Activated naive CD4-positive, alpha-beta T cell treated with anti-CD3 and anti-CD28 coated beads, Interleukin-2, amount 10 ng/mL, durations not matched to agents 7 days and 5 days (primary cell): ENCODE data around the gene UCP2.
"Not testable (repeated sequence)": the region's sequence is repeated elsewhere in the genome, so short reads cannot be mapped to it uniquely, and the experiment has no call there.

Source experiments
- CTCF ChIA-PET: fragments of 350-600 bp; sonication (Branson Sonifier 250); formaldehyde crosslinking; loops from one replicate; lab custom pipeline; 2021; ENCODE audit warnings: antibody characterized with exemption; lab: Charles Lee
- DNase-seq: peaks from one replicate; pipeline ENCODE4 v3.0.0-alpha.2; 2020
- H3K27ac Mint-ChIP-seq: one replicate; pipeline ENCODE4 v1.8.0; 2021; ENCODE audit warnings: mild to moderate bottlenecking, moderate library complexity, mixed read lengths
- H3K27me3 Mint-ChIP-seq: one replicate; pipeline ENCODE4 v1.8.0; 2021; ENCODE audit warnings: mild to moderate bottlenecking, mixed read lengths
- H3K36me3 Mint-ChIP-seq: one replicate; pipeline ENCODE4 v1.8.0; 2021; ENCODE audit warnings: mixed read lengths
- H3K4me1 Mint-ChIP-seq: one replicate; pipeline ENCODE4 v1.8.0; 2021; ENCODE audit warnings: mixed read lengths
- H3K4me3 Mint-ChIP-seq: one replicate; pipeline ENCODE4 v1.8.0; 2021; ENCODE audit warnings: mild to moderate bottlenecking, moderate library complexity, mixed read lengths
- H3K9me3 Mint-ChIP-seq: one replicate; pipeline ENCODE4 v1.8.0; 2021; ENCODE audit warnings: mixed read lengths

The UCP2 gene

GRCh38 chr11:73995247-73995646, 12.6 kb upstream of the UCP2 start:
- Mint-ChIP-seq H3K27ac (peak overlapping the region; percentile 93), H3K4me1 (peaks cover 58% of the 10 kb centered on the region), H3K4me3 (peak overlapping the region; percentile 53), H3K36me3 (peaks cover 3% of the 10 kb centered on the region), H3K27me3 (peaks cover 3% of the 10 kb centered on the region), H3K9me3 (no peaks in the 10 kb centered on the region)
- DNase-seq = no peak
- CTCF ChIA-PET = interaction anchor here (0.9 to 2.0 kb wide), 6 partner anchors 10 to 37 kb away, joined by 3 to 5 read pairs (median 4); partner anchors contain the start of gene UCP2

DNA sequence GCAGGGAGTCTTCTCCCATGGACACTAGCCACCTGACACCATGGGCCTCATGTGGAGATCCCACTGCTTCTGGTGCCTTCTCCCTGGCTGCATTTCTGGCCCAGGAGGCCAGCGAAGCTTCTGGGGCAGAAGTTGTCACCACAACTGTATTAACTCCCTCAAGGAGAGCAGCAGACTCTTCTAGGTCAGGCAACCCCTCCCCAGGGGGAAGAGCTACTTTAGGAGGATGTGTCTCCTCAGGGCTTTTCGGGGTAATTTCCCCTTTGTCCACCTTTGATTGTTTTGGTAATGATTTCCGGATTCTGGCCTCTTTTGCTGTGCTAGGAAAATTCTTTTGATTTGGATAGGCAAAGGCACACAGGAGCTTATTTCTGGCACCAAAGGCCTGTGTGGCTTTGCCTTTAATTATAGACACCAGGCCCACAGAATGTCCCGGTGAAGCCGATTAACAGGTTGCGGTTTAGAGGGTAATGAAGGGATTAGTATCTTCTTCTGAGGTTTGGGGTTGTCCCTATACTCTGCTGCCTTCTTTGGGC, 8.9 kb upstream of the UCP2 start:
- no peaks in the 10 kb centered on the region for H3K36me3 Mint-ChIP-seq
- H3K9me3 Mint-ChIP-seq = no peaks in the 10 kb centered on the region
- CTCF ChIA-PET = interaction anchor here (0.6 kb wide), 1 partner anchor 158 kb away, joined by 5 read pairs; no protein-coding TSS in a partner anchor
- peaks cover 3% of the 10 kb centered on the region for H3K27me3 Mint-ChIP-seq
- no peak overlapping the region for H3K4me3 Mint-ChIP-seq
- H3K27ac Mint-ChIP-seq = no peak overlapping the region
- peaks cover 35% of the 10 kb centered on the region for H3K4me1 Mint-ChIP-seq
- no peak for DNase-seq

DNA sequence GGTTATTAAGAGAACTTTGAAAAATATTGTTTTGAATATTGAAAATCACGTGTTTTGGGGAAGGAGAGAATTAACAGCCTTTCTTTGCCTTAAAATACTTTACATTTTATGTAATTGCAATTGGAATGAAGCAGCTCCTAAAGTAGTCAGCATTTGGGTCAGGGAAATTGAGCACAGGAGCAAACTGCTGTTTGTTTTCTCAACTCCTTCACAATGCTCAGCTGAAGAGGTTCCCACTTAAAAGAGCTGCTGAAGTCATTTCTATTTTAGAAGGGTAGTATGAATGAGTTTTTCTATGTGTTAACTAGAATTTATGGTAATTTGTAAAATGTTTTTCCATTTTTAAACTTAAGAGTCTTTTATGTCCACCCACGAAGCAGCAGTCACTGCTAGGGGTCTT, 8.1 kb upstream of the UCP2 start:
- H3K9me3 Mint-ChIP-seq = no peaks in the 10 kb centered on the region
- peaks cover 3% of the 10 kb centered on the region for H3K27me3 Mint-ChIP-seq
- no peak overlapping the region for H3K4me3 Mint-ChIP-seq
- CTCF ChIA-PET = no interaction called here
- no peak for DNase-seq
- no peaks in the 10 kb centered on the region for H3K36me3 Mint-ChIP-seq
- peaks cover 29% of the 10 kb centered on the region for H3K4me1 Mint-ChIP-seq
- H3K27ac Mint-ChIP-seq = no peak overlapping the region

DNA sequence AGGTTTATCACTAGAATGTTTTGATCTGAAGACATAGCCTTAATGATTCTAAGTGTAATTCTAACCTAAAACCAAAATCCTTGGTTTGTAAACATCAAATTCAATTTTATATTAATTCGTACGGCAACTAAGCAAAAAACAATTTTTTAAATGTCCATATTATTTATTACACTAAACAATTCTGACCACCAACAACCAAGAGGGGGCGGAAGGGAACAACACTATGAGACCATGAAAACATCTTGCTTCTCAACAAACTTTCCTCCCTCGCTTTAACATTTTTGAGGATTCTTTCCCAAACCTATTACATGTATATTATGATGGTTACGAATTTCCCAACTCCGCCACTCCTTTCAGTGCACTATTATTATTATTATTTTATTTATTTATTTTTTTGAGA, 6.5 kb upstream of the UCP2 start:
- no peaks in the 10 kb centered on the region for H3K9me3 Mint-ChIP-seq
- peaks cover 24% of the 10 kb centered on the region for H3K4me1 Mint-ChIP-seq
- no peak overlapping the region for H3K4me3 Mint-ChIP-seq
- no peaks in the 10 kb centered on the region for H3K36me3 Mint-ChIP-seq
- DNase-seq = no peak
- CTCF ChIA-PET = no interaction called here
- H3K27me3 Mint-ChIP-seq = peaks cover 3% of the 10 kb centered on the region
- H3K27ac Mint-ChIP-seq = no peak overlapping the region

GRCh38 chr11:73988227-73988626, 5.6 kb upstream of the UCP2 start:
- CTCF ChIA-PET = no interaction called here
- Mint-ChIP-seq H3K4me1 (peaks cover 32% of the 10 kb centered on the region), H3K4me3 (no peak overlapping the region)

GRCh38 chr11:73985661-73986060, 3.0 kb upstream of the UCP2 start:
- Mint-ChIP-seq H3K36me3 (peaks cover 23% of the 10 kb centered on the region), H3K27ac (peak overlapping the region; percentile 1), H3K4me1 (peaks cover 25% of the 10 kb centered on the region)
- H3K9me3 Mint-ChIP-seq, H3K27me3 Mint-ChIP-seq, H3K4me3 Mint-ChIP-seq, DNase-seq: not testable (repeated sequence)
- CTCF ChIA-PET = interaction anchor here (1.1 kb wide), 1 partner anchor 19 kb away, joined by 3 read pairs; no protein-coding TSS in a partner anchor

More at GRCh38 chr11:73988227-73988626, 5.6 kb upstream of the UCP2 start:
- Mint-ChIP-seq H3K27me3 (peaks cover 3% of the 10 kb centered on the region), H3K9me3 (no peaks in the 10 kb centered on the region), H3K36me3 (peaks cover 2% of the 10 kb centered on the region), H3K27ac (no peak overlapping the region)
- no peak for DNase-seq

- peak; percentile 43 for DNase-seq
- Mint-ChIP-seq H3K36me3 (peaks cover 38% of the 10 kb centered on the region), H3K27ac (peak overlapping the region; percentile 97), H3K9me3 (no peaks in the 10 kb centered on the region), H3K27me3 (no peaks in the 10 kb centered on the region), H3K4me1 (peaks cover 38% of the 10 kb centered on the region), H3K4me3 (peak overlapping the region; percentile 93)
- CTCF ChIA-PET = interaction anchor here (0.8 to 1.4 kb wide), 2 partner anchors 20 to 21 kb away, joined by 3 read pairs; no protein-coding TSS in a partner anchor
Measured at GRCh38 chr11:73983741-73984538, 1.3 kb upstream of the UCP2 start.

DNA sequence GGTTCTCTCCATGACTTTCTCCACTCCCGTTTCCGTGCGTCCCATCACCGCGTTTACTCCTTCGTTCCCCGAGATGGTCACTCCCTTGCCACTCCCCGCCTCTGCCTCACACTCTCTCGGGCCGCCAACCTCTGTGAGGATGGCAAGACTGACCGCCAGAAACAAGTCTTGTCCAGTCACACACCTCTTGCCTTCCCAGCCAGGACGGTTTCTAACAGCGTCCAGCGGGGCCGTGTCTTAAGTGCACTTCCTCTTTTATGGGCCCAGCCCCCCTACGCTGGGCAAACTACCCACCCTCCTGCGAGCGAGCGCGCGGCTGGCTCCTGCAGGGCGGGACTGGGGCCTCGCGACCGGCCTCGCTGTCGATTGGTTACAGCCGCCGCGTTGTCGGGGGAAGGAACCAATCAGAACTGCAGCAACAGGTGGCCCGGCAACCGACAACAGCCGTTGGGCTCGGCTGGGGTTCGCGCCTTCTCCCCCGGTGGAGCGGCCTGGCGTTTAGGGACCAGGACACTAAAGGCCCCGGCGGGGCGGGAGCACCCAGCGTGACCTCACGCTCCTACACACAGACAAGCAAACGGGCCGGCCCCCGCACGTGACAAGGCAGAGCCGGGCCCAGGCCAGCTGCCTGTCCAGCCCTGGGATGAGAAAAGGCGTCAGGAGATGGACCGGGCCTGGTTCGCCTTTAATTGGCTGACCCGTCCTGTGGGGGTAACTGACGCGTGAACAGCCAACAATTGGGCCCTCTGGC, 522 bp upstream of the UCP2 start:
- peaks cover 46% of the 10 kb centered on the region for H3K4me1 Mint-ChIP-seq
- H3K36me3 Mint-ChIP-seq = peaks cover 46% of the 10 kb centered on the region
- peak overlapping the region; percentile 97 for H3K27ac Mint-ChIP-seq

DNA sequence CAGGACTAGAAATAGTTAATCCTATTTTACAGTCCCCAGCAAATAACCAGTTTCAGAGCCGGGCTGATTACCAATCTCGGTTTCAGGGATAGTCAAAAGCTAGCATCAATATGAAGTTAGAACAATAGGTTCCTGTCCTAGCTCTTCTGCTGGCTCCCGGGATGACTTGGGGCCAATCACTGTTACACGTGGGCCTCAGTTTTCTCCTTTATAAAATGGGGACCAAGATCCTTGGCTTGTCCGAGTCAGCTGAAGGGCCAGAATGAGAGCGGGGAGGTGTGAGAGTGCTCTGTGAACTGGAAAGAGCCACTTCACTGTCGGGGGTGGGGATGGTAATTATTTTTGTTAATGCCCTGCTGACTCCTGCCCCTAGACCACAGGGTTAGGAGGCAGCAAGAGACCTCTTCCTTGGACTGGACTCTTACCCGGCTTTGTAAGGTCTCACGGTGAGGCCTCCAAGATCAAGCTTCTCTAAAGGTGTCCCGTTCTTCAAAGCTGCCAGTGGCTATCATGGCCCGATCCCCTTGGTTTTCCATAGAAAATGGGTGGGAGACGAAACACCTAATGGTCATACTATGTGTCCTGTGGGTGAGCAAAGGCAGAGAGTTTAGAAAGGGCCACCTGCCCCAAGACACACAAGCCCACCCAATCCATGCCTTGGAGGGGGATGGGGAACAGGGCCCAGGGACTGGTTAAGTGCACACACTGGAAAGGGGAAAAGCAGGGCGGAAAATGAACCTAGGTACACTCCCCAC, 1.4 kb downstream of the UCP2 start:
- Mint-ChIP-seq H3K27me3 (no peaks in the 10 kb centered on the region), H3K9me3 (no peaks in the 10 kb centered on the region), H3K36me3 (peaks cover 64% of the 10 kb centered on the region), H3K4me3 (peak overlapping the region; percentile 93), H3K4me1 (peaks cover 64% of the 10 kb centered on the region), H3K27ac (peak overlapping the region; percentile 97)
- no peak for DNase-seq
- CTCF ChIA-PET = interaction anchor here (0.7 to 2.8 kb wide), 8 partner anchors 14 to 189 kb away, joined by 3 to 15 read pairs (median 4); partner anchors contain the start of genes C2CD3 and PPME1

More for the DNA sequence above, 522 bp upstream of the UCP2 start:
- Mint-ChIP-seq H3K4me3 (peak overlapping the region; percentile 93), H3K27me3 (no peaks in the 10 kb centered on the region), H3K9me3 (no peaks in the 10 kb centered on the region)
- CTCF ChIA-PET = interaction anchor here (0.8 to 1.6 kb wide), 6 partner anchors 10 to 22 kb away, joined by 3 to 5 read pairs (median 3); no protein-coding TSS in a partner anchor
- peak; percentile 97 for DNase-seq

- Mint-ChIP-seq H3K27ac (peak overlapping the region; percentile 97), H3K27me3 (no peaks in the 10 kb centered on the region), H3K4me3 (peak overlapping the region; percentile 93), H3K36me3 (peaks cover 73% of the 10 kb centered on the region), H3K4me1 (peaks cover 68% of the 10 kb centered on the region), H3K9me3 (no peaks in the 10 kb centered on the region)
- CTCF ChIA-PET = interaction anchor here (0.7 to 2.8 kb wide), 9 partner anchors 10 to 190 kb away, joined by 3 to 15 read pairs (median 5); partner anchors contain the start of genes C2CD3 and PPME1
- peak; percentile 94 for DNase-seq
Measured at GRCh38 chr11:73980001-73980961, 2.4 kb downstream of the UCP2 start.

DNA sequence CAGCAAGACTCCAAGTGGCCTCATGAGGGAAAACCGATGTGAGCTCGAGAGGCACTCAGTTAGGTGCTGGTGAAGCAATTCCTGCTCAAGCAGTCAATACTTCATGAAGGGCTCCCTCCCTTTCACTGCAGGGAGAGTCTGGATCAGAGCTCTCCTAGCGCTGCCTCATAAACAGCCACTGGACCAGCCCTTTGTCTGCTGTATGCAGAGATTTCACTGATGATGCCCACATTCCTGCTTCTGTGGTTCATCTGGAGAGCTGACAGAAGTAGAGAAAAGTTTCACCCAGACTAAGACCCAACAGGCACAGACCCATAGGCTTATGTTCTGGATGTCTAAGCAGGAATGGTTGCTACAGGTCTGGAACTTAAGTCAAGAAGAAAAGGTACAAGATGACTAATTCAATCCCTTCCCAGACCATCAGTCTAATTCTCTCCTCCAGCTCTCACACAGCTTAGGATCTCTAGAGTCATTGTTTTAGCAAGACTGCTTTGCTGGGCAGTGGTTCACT, 4.0 kb downstream of the UCP2 start:
- peaks cover 73% of the 10 kb centered on the region for H3K4me1 Mint-ChIP-seq
- peak overlapping the region; percentile 97 for H3K27ac Mint-ChIP-seq
- DNase-seq = no peak
- no peaks in the 10 kb centered on the region for H3K9me3 Mint-ChIP-seq
- no peaks in the 10 kb centered on the region for H3K27me3 Mint-ChIP-seq
- CTCF ChIA-PET = interaction anchor here (2.8 kb wide), 1 partner anchor 192 kb away, joined by 13 read pairs; the partner anchor contains the start of genes C2CD3 and PPME1
- H3K36me3 Mint-ChIP-seq = peaks cover 88% of the 10 kb centered on the region
- peak overlapping the region; percentile 93 for H3K4me3 Mint-ChIP-seq

GRCh38 chr11:73977856-73978519, 4.7 kb downstream of the UCP2 start:
- Mint-ChIP-seq H3K36me3 (peaks cover 93% of the 10 kb centered on the region), H3K4me3 (peak overlapping the region; percentile 31), H3K27me3 (no peaks in the 10 kb centered on the region), H3K9me3 (no peaks in the 10 kb centered on the region), H3K27ac (peak overlapping the region; percentile 99), H3K4me1 (peaks cover 75% of the 10 kb centered on the region)
- CTCF ChIA-PET = no interaction called here
- DNase-seq = no peak
